Fibroblast of the aortic adventitia (primary cell): Measurements from ENCODE around the gene DAAM2. TPM values are rescaled to one million over a fixed set of nuclear protein-coding genes. Genes with fewer than 3 reads are reported as not detected.

Source experiments
- DNase-seq: peaks from one replicate; pipeline ENCODE4 v3.0.0-alpha.2; 2010; ENCODE audit warnings: low read depth
- H3K4me3 ChIP-seq: 2 replicates; pipeline ENCODE4 v1.5.1; 2011; ENCODE audit warnings: low read depth, mild to moderate bottlenecking, control low read depth, low read length, moderate library complexity
- total RNA-seq: library from RNA; depleted of rRNA; stranded (reverse); fragments of >200 nt; gene quantifications from 2 replicates; pipeline ENCODE4 v1.2.3, GENCODE V29; 2012; ENCODE audit warnings: low replicate concordance
- TF ChIP-seq, protein P1 (sequence below): IDR thresholded peaks from 2 replicates; pipeline ENCODE4 v1.5.1; 2011; ENCODE audit warnings: mild to moderate bottlenecking, low read length, control low read depth, inconsistent platforms; ENCODE audit not compliant: insufficient read depth

Gene DAAM2
- total RNA-seq, 1 donor: 3.4 TPM

DNA sequence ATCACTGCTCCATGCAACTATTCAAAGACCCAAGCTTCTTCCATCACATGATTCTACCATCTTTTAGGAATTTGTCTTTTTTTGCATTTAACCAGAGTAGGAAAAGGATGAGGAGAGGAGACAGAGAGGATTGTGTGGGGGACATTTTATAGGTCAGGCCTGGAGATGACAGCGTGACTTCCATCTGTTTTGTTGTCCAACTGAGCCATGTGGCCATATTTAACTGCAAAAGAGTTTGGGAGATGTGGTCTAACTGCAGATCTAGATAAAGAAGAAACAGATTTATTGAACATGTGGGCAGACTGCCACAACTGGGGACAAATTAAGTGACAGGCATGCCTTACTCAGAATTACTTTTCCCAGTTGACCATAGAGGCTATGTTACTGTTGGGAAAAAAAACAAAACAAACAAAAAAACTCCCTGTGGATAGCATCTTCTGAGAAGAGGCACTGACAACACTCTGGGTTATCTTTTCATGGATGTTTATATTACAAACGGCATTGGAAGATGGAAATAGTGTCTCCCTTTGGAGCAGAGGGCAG lies 161.0 kb downstream of the DAAM2 start:
- TF ChIP-seq, protein P1, sequence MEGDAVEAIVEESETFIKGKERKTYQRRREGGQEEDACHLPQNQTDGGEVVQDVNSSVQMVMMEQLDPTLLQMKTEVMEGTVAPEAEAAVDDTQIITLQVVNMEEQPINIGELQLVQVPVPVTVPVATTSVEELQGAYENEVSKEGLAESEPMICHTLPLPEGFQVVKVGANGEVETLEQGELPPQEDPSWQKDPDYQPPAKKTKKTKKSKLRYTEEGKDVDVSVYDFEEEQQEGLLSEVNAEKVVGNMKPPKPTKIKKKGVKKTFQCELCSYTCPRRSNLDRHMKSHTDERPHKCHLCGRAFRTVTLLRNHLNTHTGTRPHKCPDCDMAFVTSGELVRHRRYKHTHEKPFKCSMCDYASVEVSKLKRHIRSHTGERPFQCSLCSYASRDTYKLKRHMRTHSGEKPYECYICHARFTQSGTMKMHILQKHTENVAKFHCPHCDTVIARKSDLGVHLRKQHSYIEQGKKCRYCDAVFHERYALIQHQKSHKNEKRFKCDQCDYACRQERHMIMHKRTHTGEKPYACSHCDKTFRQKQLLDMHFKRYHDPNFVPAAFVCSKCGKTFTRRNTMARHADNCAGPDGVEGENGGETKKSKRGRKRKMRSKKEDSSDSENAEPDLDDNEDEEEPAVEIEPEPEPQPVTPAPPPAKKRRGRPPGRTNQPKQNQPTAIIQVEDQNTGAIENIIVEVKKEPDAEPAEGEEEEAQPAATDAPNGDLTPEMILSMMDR: no peak
- DNase-seq: no peak
- no peak overlapping the region for H3K4me3 ChIP-seq

Other genes with a start within 250 kb of the DAAM2 start
- gene KIF6, start 67.0 kb upstream of the DAAM2 start, total RNA-seq: 0.08 and 0.27 TPM in 2 replicates
- gene MOCS1, start 142.1 kb downstream of the DAAM2 start, total RNA-seq: 3.9 and 8.4 TPM in 2 replicates